Measurements from ENCODE around the gene TPST1.

TPST1 gene

DNA sequence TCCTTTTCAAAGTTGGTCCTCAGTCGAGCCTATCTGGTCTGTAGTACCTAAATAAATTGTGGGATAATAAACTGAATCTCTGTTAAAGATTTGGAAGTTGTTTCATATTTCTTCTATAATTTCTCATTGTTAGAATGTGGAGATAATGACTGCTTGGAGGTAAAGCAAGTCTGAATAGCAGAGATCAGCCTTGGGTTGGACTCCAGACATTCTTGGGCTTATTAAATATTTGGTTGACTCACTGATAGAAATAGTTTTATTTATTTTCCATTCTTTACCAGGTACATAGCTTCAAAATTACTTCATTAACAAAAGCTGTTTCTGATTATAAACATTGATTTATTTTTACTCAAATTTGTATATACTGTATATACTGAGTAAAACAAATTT lies 34.3 kb downstream of the TPST1 start:
- no peak for DNase-seq

DNA sequence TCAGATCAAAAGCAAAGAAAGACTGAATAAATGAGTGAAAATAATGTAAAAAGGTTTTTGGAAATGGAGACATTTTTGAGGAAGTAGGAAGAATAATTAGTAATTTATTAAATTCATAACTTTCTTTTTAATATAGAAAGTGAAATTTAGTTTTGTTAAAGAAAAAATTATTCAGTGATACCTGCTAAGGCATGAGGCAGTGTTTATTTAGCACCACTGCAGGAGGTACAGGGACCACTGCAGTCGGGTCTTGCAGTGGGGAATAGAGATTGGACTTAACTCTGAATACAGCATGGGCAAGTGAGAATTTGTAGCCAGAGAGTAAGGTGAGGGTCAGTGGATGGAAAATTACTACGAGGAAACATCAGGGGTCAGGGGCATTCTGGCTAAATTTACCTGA lies 39.9 kb downstream of the TPST1 start:
- no peak for DNase-seq

- no peak for DNase-seq
Observed at GRCh38 chr7:66246554-66247171, 41.5 kb downstream of the TPST1 start.

DNA sequence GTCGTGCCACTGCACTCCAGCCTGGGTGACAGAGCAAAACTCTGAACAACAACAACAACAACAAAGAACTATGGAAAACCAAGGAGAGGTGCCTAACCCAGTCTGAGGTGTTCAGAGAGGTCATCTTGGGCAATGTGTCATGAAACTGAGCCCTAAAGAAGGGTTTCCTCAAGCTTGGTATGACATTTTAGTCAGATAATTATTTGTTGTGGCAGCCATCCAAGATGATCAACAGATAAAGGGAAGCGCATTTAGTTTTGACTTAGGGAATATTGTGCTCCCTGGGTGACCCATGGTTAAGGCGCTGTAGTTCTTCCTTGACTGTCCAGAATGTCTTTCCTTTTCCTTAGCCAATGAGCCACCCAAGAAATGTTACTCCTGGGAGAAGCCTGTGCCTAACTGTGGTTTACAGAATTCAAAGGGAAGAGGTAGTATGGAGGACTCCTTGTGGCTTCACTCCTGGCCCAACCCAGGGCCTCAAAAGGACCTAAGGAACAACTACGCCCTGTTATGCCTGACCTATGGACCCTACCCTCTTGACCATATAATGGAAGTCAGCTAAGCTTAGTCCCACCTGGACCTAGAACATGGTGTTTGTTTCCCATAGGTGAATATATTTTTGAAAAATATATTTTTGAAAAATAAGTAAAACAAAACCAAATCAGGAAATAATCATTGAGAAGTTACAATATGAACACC lies 42.4 kb downstream of the TPST1 start:
- no peak for DNase-seq

DNA sequence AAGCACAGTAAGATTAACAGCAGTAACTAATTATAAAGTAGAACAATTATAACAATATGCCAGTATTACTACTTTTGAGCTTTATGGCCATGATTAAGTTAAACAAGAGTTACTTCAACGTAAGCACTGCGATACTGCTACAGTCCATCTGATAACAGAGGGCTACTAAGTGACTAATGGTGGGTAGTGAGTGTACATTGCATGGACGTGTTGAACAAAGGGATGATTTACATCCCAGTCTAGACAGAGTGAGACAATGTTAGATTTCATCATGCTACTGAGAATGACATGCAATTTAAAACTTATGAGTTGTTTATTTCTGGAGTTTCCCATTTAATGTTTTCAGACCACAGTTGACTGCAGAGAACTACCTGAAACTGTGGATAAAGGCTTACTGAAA lies 45.6 kb downstream of the TPST1 start:
- no peak for DNase-seq

GRCh38 chr7:66255534-66256100 lies 50.5 kb downstream of the TPST1 start:
- no peak for DNase-seq

GRCh38 chr7:66256281-66256680 lies 51.1 kb downstream of the TPST1 start:
- DNase-seq: no peak

GRCh38 chr7:66257481-66257880 lies 52.3 kb downstream of the TPST1 start:
- no peak for DNase-seq

GRCh38 chr7:66258409-66258808 lies 53.3 kb downstream of the TPST1 start:
- DNase-seq: no peak

DNA sequence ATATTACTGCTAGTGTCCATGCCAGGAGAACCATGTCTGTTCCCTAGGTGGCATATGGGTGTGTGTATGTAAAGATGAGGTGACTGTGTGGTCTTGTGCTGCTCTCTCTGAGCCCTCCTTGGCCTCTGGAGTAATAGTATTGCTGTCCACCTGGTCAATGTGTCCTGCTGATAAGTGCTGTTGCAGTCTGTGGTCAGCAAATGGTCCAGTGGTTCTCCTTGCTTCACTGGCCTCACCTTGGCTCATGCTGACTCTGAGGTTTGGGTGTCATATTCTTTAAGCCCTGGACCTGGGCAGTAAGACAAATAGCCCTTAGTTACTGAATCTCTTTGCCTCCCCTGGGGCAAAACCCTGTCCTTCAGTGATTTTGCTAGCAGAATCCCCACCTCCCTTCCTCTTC lies 56.8 kb downstream of the TPST1 start:
- no peak for DNase-seq

- no peak for DNase-seq
Observed at GRCh38 chr7:66263936-66264335, 58.8 kb downstream of the TPST1 start.

- no peak for DNase-seq
Observed at GRCh38 chr7:66265566-66265965, 60.4 kb downstream of the TPST1 start.

GRCh38 chr7:66267249-66267648 lies 62.1 kb downstream of the TPST1 start:
- DNase-seq: no peak

- no peak for DNase-seq
Observed at GRCh38 chr7:66269978-66270377, 64.8 kb downstream of the TPST1 start.

- no peak for DNase-seq
Observed at GRCh38 chr7:66272321-66272720, 67.2 kb downstream of the TPST1 start.

DNA sequence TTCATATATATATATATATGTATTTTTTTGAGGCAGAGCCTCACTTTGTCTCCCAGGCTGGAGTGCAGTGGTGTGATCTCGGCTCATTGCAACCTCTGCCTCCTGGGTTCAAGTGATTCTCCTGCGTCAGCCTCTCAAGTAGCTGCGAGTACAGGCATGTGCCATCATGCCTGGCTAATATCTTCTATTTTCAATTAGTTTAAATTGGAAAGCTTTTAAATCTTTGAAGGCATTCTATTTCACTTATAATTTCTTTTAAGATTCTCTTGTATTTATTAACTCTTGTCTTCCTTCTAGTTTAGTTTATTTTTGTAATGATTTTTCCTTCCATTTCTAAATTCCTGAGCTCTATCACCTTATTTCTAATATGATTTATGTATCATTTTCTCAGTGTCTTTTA lies 71.2 kb downstream of the TPST1 start:
- no peak for DNase-seq

DNA sequence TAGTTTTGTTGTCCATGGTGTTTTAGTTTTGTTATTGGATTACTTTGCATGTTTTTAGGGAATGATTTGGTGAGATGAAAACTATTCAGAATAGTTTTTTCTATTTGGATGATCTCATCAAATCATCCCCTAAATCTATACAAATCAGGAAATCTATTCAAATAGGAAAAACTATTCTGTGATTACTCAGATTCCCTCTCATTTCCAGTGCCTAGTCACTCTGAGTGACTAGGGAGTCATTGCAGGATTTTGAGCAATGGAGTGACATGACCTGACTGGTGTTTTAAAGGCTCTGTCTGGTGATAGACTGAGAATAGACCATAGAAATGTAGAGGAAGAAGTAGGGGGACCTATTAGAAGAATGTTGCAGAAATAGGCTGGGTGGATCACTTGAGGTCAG lies 72.4 kb downstream of the TPST1 start:
- DNase-seq: no peak

GRCh38 chr7:66279912-66280311 lies 74.8 kb downstream of the TPST1 start:
- no peak for DNase-seq

- no peak for DNase-seq
Observed at GRCh38 chr7:66281678-66282590, 76.8 kb downstream of the TPST1 start.

GRCh38 chr7:66282591-66282935 lies 77.4 kb downstream of the TPST1 start:
- DNase-seq: no peak

- no peak for DNase-seq
Observed at GRCh38 chr7:66283003-66283920, 78.1 kb downstream of the TPST1 start.

DNA sequence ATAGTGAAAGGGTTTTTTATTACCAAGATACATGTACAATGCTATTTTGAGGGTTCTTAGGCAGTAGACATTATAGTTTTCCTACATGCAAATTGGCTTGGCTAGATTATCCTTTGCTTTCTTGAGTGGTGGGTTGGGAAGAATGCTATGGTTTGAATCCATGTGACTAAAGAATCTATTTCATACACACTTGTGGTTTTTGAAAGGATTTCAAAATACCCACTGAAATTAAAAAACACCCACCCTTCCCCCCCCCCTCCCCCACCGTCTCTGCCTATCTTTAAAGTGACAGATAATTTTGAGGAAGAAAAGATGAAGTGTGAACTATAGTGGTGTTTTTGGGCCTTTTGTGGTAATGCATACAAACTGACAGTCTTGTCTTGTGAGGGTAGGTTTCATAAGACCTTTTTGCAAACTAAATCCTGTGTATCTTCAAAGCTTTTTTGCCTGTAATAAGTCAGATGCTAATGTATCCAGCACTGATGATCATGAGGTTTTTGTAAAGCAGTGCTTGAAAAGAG lies 90.9 kb downstream of the TPST1 start:
- DNase-seq: no peak

Data from activated T-cell treated with anti-CD3 and anti-CD28 coated beads, Interleukin-2, amount 50 U/mL, for 1 hour (primary cell).